GM13976 (cell line): Measurements from ENCODE around the gene CITED2.

Source experiments
- DNase-seq: peaks from one replicate; pipeline ENCODE4 v3.0.0; 2012; ENCODE audit warnings: low spot score
- in situ Hi-C: fragments of 300-500 bp; cut with MboI; formaldehyde crosslinking; loops from one replicate; pipeline ENCODE4 v1.12.0; 2022; ENCODE audit warnings: low sequenced_read_pairs, mixed read lengths, inconsistent platforms; ENCODE audit not compliant: unreplicated experiment
- TF ChIP-seq, protein P1 (sequence below): IDR thresholded peaks from 2 replicates; pipeline ENCODE4 v1.5.1; 2012; ENCODE audit warnings: borderline replicate concordance, mild to moderate bottlenecking; ENCODE audit not compliant: insufficient read depth; ENCODE audit errors: extremely low read depth, missing control alignments, control extremely low read depth

CITED2 gene

DNA sequence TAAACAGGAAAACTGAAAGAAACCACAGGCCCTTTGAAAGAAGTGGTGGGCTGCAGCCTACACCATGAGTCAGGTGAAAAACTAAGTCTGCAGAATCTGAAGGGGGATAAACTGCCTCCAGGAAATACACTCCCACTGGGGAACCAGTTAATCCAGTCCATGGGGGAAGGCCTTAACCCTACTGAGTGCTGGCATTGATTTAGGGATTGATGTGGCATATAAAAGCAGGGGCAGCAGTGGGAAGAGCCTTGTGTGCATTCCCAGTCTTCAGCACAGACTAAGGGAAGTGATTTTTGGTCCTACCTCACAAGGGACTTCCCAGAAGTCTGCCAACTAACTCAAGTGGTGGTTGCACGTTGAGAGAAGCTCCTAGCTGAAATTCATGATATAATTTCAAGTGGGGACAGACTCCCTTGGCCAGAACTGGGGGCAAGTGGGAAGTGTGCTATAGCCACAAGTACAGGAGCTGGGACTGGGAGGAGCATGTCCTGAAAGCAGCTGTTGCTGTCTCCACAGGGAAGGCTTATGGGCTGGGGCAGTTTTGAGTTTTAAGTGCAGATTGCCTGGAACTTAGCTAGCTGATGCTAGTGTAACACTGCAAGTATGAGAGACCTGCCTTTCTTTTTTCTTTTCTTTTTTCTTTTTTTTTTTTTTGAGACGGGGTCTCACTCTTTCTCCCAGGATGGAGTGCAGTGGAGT lies 31.2 kb downstream of the CITED2 start:
- TF ChIP-seq, protein P1, sequence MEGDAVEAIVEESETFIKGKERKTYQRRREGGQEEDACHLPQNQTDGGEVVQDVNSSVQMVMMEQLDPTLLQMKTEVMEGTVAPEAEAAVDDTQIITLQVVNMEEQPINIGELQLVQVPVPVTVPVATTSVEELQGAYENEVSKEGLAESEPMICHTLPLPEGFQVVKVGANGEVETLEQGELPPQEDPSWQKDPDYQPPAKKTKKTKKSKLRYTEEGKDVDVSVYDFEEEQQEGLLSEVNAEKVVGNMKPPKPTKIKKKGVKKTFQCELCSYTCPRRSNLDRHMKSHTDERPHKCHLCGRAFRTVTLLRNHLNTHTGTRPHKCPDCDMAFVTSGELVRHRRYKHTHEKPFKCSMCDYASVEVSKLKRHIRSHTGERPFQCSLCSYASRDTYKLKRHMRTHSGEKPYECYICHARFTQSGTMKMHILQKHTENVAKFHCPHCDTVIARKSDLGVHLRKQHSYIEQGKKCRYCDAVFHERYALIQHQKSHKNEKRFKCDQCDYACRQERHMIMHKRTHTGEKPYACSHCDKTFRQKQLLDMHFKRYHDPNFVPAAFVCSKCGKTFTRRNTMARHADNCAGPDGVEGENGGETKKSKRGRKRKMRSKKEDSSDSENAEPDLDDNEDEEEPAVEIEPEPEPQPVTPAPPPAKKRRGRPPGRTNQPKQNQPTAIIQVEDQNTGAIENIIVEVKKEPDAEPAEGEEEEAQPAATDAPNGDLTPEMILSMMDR: no peak
- in situ Hi-C loops: no loop called here
- no peak for DNase-seq

DNA sequence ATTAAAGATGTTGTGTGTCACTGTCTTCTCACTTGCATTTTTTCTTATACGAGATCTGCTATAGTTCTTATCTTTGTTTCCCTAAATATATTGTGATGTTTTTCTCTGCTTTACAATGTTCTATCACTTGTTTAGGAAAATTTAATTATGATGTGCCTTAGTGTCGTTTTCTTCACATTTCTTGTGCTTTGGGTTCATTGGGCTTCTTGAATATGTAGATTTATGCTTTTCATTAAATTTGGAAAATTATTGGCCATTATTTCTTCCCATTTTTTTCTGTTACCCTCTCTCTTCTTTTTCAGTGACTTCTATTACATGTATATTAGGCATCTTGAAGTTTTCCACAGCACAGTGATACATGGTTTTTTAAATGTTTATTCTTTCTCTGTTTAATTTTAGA lies 33.4 kb downstream of the CITED2 start:
- DNase-seq: no peak

DNA sequence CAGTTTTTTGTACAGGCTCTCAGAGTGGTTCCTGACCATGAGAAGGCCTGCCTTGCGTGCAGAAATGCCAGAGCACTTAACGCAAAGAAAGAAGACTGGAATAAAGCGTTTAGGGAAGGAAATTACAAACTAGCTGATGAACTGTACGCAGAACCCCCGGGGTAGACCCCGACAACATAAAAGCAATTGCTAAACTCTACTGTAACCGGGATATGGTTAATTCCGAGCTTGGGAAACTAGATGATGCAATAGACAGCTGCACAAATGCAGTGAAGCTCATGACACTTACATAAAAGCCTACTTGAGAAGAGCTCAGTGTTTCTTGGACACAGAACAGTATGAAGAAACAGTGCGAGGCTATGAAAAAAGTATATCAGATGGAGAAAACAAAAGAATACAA lies 35.7 kb downstream of the CITED2 start:
- no peak for DNase-seq
- in situ Hi-C loops: no loop called here
- TF ChIP-seq, protein P1: no peak

More for the DNA sequence above, 33.4 kb downstream of the CITED2 start:
- in situ Hi-C loops: no loop called here
- TF ChIP-seq, protein P1: no peak

DNA sequence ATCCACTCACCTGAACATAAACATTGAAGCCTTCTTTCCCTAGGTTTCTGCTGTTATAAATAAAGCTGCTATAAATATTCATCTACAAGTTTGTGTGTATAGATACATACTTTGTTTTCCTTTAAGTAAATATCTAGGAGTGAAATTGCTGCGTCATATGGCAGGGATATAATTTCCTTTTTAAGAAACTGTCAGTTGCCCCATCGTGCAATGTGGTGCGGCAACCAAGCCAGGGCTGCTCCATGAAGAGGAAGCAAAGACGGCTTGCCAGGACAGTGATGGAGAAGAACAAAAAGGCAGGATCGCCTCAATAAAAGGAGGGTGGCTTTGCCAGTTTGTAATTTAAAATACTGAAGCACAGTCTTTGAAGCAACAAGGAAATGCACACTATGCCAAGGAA lies 36.6 kb downstream of the CITED2 start:
- no peak for DNase-seq
- TF ChIP-seq, protein P1: no peak
- in situ Hi-C loops: no loop called here

DNA sequence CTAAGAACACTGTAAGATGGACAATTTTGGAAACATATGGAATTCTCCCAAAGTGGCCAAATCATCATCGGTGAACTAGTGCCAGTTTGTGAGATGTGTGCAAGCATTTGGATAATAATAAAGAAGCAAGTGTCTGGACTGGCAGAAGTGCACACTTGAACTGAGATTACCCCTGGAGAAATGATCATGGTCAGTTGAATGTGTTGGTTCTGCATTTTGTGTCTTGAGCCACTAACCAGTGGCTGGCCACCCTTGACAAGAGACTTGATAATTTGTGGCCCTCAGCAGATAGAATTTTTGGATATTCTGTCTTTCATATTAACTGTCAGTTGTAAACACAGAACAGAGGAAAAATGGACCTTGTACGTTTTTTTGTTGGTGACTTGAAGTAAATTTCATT lies 37.4 kb downstream of the CITED2 start:
- in situ Hi-C loops: no loop called here
- TF ChIP-seq, protein P1: no peak
- DNase-seq: no peak

DNA sequence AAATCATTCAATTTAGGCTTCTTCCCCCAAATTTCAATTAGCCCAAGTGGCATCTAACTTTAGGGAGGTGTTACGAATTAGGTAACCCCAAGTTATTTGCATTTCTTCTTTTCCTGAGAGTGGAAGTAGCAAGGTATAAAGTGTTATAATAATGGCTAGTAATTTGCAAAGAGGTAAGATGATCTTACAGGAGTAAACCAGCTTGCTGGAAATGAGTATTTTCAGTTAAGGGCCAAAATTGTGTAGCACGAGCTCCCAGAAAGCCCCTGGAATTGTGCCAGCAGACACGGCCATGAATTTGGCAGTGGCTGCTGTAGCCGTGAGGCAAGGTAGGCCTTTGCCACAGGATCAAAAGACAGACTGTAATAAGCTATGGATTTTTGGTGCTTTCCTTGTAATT lies 38.0 kb downstream of the CITED2 start:
- TF ChIP-seq, protein P1: no peak
- no peak for DNase-seq
- in situ Hi-C loops: no loop called here
